OCI-LY1 (cell line): ENCODE results near the gene UROC1.

Experiments used
- H2AFZ ChIP-seq: fragments of 200-600 bp; sonication (generic), shearing (Covaris generic); 2 replicates; pipeline ENCODE4 v1.6.0; 2014; ENCODE audit warnings: antibody characterized with exemption, mild to moderate bottlenecking, low read length
- H3F3A ChIP-seq: fragments of 200-600 bp; sonication (generic), shearing (Covaris generic); 2 replicates; pipeline ENCODE4 v1.6.0; 2014; ENCODE audit warnings: mild to moderate bottlenecking, antibody characterized with exemption, low read length, moderate library complexity; ENCODE audit not compliant: insufficient read depth
- H3K27ac ChIP-seq: fragments of 200-600 bp; sonication (generic); 2 replicates; pipeline ENCODE4 v1.5.1; 2014; ENCODE audit warnings: low read length, mixed run types, mild to moderate bottlenecking, low read depth; ENCODE audit not compliant: poor library complexity, severe bottlenecking
- H3K27me3 ChIP-seq: fragments of 200-600 bp; sonication (generic); 2 replicates; pipeline ENCODE4 v1.6.0; 2014; ENCODE audit warnings: antibody characterized with exemption, mild to moderate bottlenecking, low read length, moderate library complexity; ENCODE audit not compliant: insufficient read depth
- H3K36me3 ChIP-seq: fragments of 200-600 bp; sonication (generic); 2 replicates; pipeline ENCODE4 v1.6.1; 2014; ENCODE audit warnings: mild to moderate bottlenecking, antibody characterized with exemption, low read length, moderate library complexity, mixed read lengths; ENCODE audit not compliant: insufficient read depth
- H3K4me1 ChIP-seq: fragments of 200-600 bp; sonication (generic); 2 replicates; pipeline ENCODE4 v1.5.1; 2014; ENCODE audit warnings: mild to moderate bottlenecking, low read length, moderate library complexity; ENCODE audit not compliant: insufficient read depth, severe bottlenecking
- H3K4me2 ChIP-seq: fragments of 200-600 bp; sonication (generic), shearing (Covaris generic); 2 replicates; pipeline ENCODE4 v1.6.1; 2014; ENCODE audit warnings: low read length
- H3K4me3 ChIP-seq: fragments of 200-600 bp; sonication (generic); 2 replicates; pipeline ENCODE4 v1.5.1; 2014; ENCODE audit warnings: low read length, low read depth, mild to moderate bottlenecking, mixed read lengths; ENCODE audit not compliant: poor library complexity, severe bottlenecking
- H3K79me2 ChIP-seq: fragments of 200-600 bp; shearing (Covaris generic); 2 replicates; pipeline ENCODE4 v1.6.1; 2016; ENCODE audit warnings: mixed run types, low read length, mixed read lengths; ENCODE audit not compliant: insufficient read depth
- H3K9ac ChIP-seq: fragments of 200-600 bp; sonication (generic), shearing (Covaris generic); 2 replicates; pipeline ENCODE4 v1.6.1; 2014; ENCODE audit warnings: mild to moderate bottlenecking, low read length, mixed read lengths
- H3K9me2 ChIP-seq: fragments of 200-600 bp; sonication (generic), shearing (Covaris generic); 2 replicates; pipeline ENCODE4 v1.6.1; 2014; ENCODE audit warnings: low read depth, mild to moderate bottlenecking, low read length, mixed read lengths
- H3K9me3 ChIP-seq: fragments of 200-600 bp; shearing (Covaris generic); 2 replicates; pipeline ENCODE4 v1.6.1; 2014; ENCODE audit warnings: low read length, mixed read lengths
- H4K20me1 ChIP-seq: fragments of 200-600 bp; sonication (generic), shearing (Covaris generic); 2 replicates; pipeline ENCODE4 v1.6.0; 2016; ENCODE audit warnings: mild to moderate bottlenecking, low read length; ENCODE audit not compliant: insufficient read depth
- CTCF ChIP-seq: fragments of 200-600 bp; sonication (generic), shearing (Covaris generic); IDR thresholded peaks from 2 replicates; pipeline ENCODE4 v1.5.1; 2017; ENCODE audit warnings: mild to moderate bottlenecking, antibody characterized with exemption, low read length, moderate library complexity, mixed read lengths
- EZH2 ChIP-seq: fragments of 200-600 bp; sonication (generic), shearing (Covaris generic); IDR thresholded peaks from 2 replicates; pipeline ENCODE4 v1.8.0; 2017; ENCODE audit warnings: borderline replicate concordance, mixed run types, mild to moderate bottlenecking, antibody characterized with exemption, low read length, moderate library complexity, mixed read lengths

The UROC1 gene

DNA sequence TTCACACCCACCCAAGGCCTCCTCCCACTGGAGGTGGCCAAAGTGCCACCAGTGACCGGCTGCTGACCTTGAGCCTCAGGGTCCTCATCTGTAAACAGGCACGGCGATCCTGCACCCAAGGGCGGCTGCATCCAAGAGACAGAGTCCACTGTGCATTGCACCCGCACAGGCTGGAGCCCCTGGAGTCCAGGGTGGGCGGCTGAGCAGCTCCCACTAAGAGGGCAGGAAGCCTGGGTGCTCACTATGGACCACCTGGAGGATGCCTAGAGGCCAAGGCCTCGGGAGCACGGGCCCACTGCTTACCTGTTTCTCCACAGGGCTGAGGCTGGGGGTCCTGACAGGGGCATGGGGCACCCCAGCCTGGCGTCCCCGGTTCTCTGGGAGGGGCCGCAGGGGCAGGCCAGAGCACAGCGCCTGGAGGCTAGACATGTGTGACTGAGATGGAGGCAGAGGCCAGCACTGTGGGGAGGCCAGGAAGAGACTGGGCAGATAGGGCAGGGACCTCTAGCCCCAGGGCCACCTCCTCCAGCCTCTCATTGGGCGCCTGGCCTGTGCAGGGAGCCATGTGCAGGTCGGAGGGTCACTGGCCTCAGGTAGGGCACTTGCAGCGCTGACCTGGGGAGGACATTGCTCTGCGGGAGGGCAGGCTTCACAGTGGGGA lies at the start of gene UROC1:
Gene UROC1, minus strand, starts transcription at position 483 of the 661 bp plus-strand sequence. Its CDS starts 54 bp downstream, at position 429.
- Histone ChIP-seq H3K4me3 (no peak within 1 kb of the TSS), H3F3A (no peaks in the 10 kb centered on the region), H2AFZ (no peak within 1 kb of the TSS), H3K36me3 (no peaks in the 10 kb centered on the region), H3K4me1 (no peaks in the 10 kb centered on the region), H3K9me3 (no peaks in the 10 kb centered on the region), H3K9me2 (no peaks in the 10 kb centered on the region), H3K4me2 (no peak within 1 kb of the TSS), H3K79me2 (no peaks in the 10 kb centered on the region), H4K20me1 (no peaks in the 10 kb centered on the region), H3K9ac (no peak within 1 kb of the TSS), H3K27ac (no peak within 1 kb of the TSS), H3K27me3 (no peaks in the 10 kb centered on the region)
- TF ChIP-seq EZH2 (no peak), CTCF (no peak)

DNA sequence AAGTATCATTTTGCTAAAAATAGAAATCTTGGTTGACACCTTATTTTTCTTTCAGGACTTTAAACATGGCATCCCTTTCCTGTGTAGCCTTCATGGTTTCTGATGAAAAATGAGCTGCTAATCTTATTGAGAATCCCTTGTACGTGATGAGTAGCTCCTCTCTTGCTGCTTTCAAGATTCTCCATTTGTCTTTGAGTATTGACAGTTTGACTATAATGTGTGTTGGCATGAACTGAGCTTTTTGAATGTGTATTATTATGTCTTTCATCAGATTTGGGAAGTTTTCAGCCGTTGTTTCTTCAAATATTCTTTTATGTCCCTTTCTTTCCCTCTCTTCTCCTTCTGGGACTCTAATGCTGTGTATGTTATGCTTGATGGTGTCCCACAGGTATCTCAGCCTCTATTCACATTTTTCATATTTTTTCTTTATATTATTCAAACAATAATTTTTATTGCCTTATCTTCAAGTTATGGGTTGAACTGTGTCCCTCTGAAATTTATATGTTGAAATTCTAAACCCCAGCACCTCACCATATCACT lies 45.2 kb upstream of the UROC1 start:
- Histone ChIP-seq H3K4me1 (no peaks in the 10 kb centered on the region), H3K79me2 (no peaks in the 10 kb centered on the region), H3K4me2 (no peak overlapping the region), H3K9me3 (no peaks in the 10 kb centered on the region), H3F3A (no peaks in the 10 kb centered on the region), H3K27me3 (no peaks in the 10 kb centered on the region), H3K9me2 (no peaks in the 10 kb centered on the region), H3K9ac (no peak overlapping the region), H3K4me3 (no peak overlapping the region), H4K20me1 (no peaks in the 10 kb centered on the region), H2AFZ (no peak overlapping the region), H3K27ac (no peak overlapping the region), H3K36me3 (no peaks in the 10 kb centered on the region)
- TF ChIP-seq CTCF (no peak), EZH2 (no peak)

DNA sequence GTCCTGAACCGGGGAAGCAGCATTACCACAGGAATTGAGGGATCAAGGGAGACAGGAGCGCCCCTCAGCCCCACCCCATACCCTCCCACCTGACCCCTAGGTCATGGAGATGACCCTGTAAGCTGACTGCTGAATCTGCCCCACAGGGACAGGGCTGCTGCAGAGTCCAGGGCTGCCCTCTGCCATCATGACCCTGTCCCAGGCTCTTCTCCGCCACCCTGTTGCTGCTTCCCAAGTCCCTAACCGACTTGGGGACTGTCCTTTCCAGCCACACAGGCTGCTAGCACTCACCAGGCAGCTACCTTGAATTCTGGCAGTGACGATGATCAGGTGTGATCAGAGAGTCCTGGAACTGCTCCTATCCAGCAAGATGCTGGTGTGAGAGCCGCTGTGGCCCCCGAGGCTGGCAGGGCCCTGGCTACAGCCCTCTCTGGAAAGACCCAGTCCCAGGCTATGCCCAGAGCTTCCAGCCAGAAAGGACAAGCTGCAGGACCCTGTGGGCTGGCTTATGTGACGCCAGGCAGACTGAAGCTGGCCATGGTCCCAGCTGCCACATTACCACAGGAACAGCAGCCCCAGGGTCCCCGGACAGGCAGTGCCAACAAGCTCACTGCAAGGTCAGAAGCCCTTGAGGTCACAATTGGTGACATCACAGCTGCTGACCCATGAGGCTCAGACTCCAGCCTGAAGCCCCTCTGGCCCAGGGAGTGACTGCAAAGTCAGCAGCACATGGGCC lies 40.9 kb upstream of the UROC1 start, which contains the start of gene C3orf22:
Gene C3orf22, minus strand, starts transcription at position 597 of the 736 bp plus-strand sequence. CDS start 5,542 bp downstream, outside the sequence.
- Histone ChIP-seq H3K27me3 (no peaks in the 10 kb centered on the region), H3K4me1 (no peaks in the 10 kb centered on the region), H3K9me3 (no peaks in the 10 kb centered on the region), H3K9me2 (no peaks in the 10 kb centered on the region), H3K36me3 (no peaks in the 10 kb centered on the region), H3K27ac (no peak within 1 kb of the TSS), H3F3A (no peaks in the 10 kb centered on the region), H3K4me2 (no peak within 1 kb of the TSS), H3K9ac (no peak within 1 kb of the TSS), H3K79me2 (no peaks in the 10 kb centered on the region), H3K4me3 (no peak within 1 kb of the TSS), H4K20me1 (no peaks in the 10 kb centered on the region), H2AFZ (no peak within 1 kb of the TSS)
- TF ChIP-seq CTCF = no peak
- TF ChIP-seq EZH2 = no peak
